Neural progenitor cell (in vitro differentiated cells): ENCODE data around the gene COX4I2. TPM values are rescaled to one million over a fixed set of nuclear protein-coding genes. Genes with fewer than 3 reads are reported as not detected.
"Not testable (repeated sequence)": the region's sequence is repeated elsewhere in the genome, so short reads cannot be mapped to it uniquely, and the experiment has no call there.

ENCODE experiments used
- DNase-seq: peaks from one replicate; pipeline ENCODE4 v3.0.0-alpha.2; 2016; ENCODE audit warnings: low spot score
- H2AFZ ChIP-seq: fragments of 200-600 bp; sonication (generic); replicated peaks from 2 replicates; pipeline ENCODE4 v1.6.1; 2016; ENCODE audit warnings: antibody characterized with exemption
- H3F3A ChIP-seq: fragments of 200-600 bp; sonication (generic); 2 replicates; pipeline ENCODE4 v1.6.1; 2016; ENCODE audit warnings: antibody characterized with exemption, low read depth
- H3K27ac ChIP-seq: fragments of 200-600 bp; sonication (generic); 2 replicates; pipeline ENCODE4 v1.5.1; 2016; ENCODE audit warnings: mild to moderate bottlenecking
- H3K27me3 ChIP-seq: fragments of 200-600 bp; sonication (generic); 2 replicates; pipeline ENCODE4 v1.6.1; 2016; ENCODE audit warnings: mild to moderate bottlenecking, moderate library complexity
- H3K36me3 ChIP-seq: fragments of 200-600 bp; sonication (generic); 2 replicates; pipeline ENCODE4 v1.5.1; 2016
- H3K4me1 ChIP-seq: fragments of 200-600 bp; sonication (generic); 2 replicates; pipeline ENCODE4 v1.6.1; 2016; ENCODE audit warnings: mixed run types
- H3K4me2 ChIP-seq: fragments of 200-600 bp; sonication (generic); 2 replicates; pipeline ENCODE4 v1.6.1; 2016
- H3K4me3 ChIP-seq: fragments of 200-600 bp; sonication (generic); 2 replicates; pipeline ENCODE4 v1.5.1; 2016
- H3K79me2 ChIP-seq: fragments of 200-600 bp; sonication (generic); 2 replicates; pipeline ENCODE4 v1.6.1; 2016; ENCODE audit warnings: low read depth
- H3K9ac ChIP-seq: fragments of 200-600 bp; sonication (generic); 2 replicates; pipeline ENCODE4 v1.6.1; 2016
- H3K9me3 ChIP-seq: fragments of 200-600 bp; sonication (generic); 2 replicates; pipeline ENCODE4 v1.5.1; 2016; ENCODE audit warnings: low read depth
- H4K20me1 ChIP-seq: fragments of 200-600 bp; sonication (generic); 2 replicates; pipeline ENCODE4 v1.6.1; 2016; ENCODE audit warnings: low read depth
- H3K27ac Mint-ChIP-seq: 3 replicates; pipeline ENCODE4 v1.8.0; 2021; ENCODE audit warnings: mixed read lengths
- H3K27me3 Mint-ChIP-seq: 2 replicates; pipeline ENCODE4 v1.8.0; 2022; ENCODE audit warnings: low read depth, mild to moderate bottlenecking, inconsistent platforms, moderate library complexity, mixed read lengths; ENCODE audit not compliant: insufficient read depth
- H3K36me3 Mint-ChIP-seq: 3 replicates; pipeline ENCODE4 v1.8.0; 2021; ENCODE audit warnings: mixed read lengths
- H3K4me1 Mint-ChIP-seq: 3 replicates; pipeline ENCODE4 v1.8.0; 2021; ENCODE audit warnings: mixed read lengths
- H3K4me3 Mint-ChIP-seq: 3 replicates; pipeline ENCODE4 v1.8.0; 2021; ENCODE audit warnings: mild to moderate bottlenecking, moderate library complexity, mixed read lengths
- H3K9me3 Mint-ChIP-seq: 3 replicates; pipeline ENCODE4 v1.8.0; 2020; ENCODE audit warnings: mixed read lengths
- EZH2 ChIP-seq: fragments of 200-600 bp; sonication (generic); IDR thresholded peaks from 2 replicates; pipeline ENCODE4 v1.6.1; 2017; ENCODE audit warnings: antibody characterized with exemption, mild to moderate bottlenecking, moderate library complexity
- EZH2phosphoT487 ChIP-seq: fragments of 200-600 bp; sonication (generic); IDR thresholded peaks from 2 replicates; pipeline ENCODE4 v1.6.1; 2017; ENCODE audit warnings: antibody characterized with exemption
- total RNA-seq: library from RNA; depleted of rRNA; stranded (reverse); fragments of >200 nt; gene quantifications from 2 replicates; pipeline ENCODE4 v1.2.3, GENCODE V29; 2015; ENCODE audit warnings: low replicate concordance
- TF ChIP-seq, protein P1 (sequence below): fragments of 200-600 bp; sonication (generic); IDR thresholded peaks from 2 replicates; pipeline ENCODE4 v1.5.1; 2017; ENCODE audit warnings: antibody characterized with exemption, mild to moderate bottlenecking

COX4I2 gene
- total RNA-seq, 1 donor from 2014 or later = not detected

DNA sequence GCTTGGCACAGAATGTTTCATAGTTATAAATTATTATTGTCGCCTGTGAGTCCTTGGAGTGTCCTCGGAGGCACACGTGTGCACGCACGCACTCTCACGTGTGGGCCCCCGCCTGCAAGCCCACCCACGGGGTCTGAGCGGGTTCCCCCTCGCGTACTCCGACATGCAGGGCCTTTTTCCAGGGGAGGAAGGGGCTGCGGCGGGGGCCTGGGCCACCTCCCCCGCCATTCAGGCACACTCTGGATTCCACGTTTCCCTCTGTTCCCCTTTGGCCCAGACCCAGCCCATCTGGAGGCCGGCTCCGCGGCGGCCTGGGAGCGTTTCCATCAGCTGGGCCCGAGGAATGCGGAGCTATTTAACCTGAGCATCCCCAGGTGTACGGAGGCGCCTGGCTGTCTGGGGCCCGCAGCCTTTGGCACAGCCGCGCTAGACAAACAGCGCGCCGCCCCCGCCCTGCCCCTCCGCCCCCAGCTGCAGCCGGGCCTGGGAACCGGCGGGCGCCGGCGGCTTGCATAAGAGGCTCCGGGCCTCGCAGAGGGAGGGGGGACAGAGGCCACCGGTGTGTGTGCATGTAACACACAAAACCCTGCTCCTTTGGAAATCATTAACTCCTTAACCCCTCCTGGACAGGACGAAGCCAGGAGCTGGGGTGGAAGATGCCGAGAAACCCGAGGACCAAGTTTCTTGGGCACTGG lies 29.3 kb upstream of the COX4I2 start:
- Histone ChIP-seq H3K4me1 (peaks cover 29% of the 10 kb centered on the region), H3K9ac (no peak overlapping the region), H4K20me1 (peaks cover 19% of the 10 kb centered on the region), H3F3A (peaks cover 61% of the 10 kb centered on the region), H3K36me3 (no peaks in the 10 kb centered on the region), H3K27ac (peak overlapping the region; percentile 59), H2AFZ (no peak overlapping the region), H3K79me2 (peaks cover 23% of the 10 kb centered on the region), H3K4me3 (peak overlapping the region; percentile 16), H3K27me3 (peaks cover 22% of the 10 kb centered on the region), H3K4me2 (peak overlapping the region; percentile 86), H3K9me3 (no peaks in the 10 kb centered on the region)
- H3K27me3 Mint-ChIP-seq = peaks cover 15% of the 10 kb centered on the region
- TF ChIP-seq EZH2 (no peak), EZH2phosphoT487 (peak; percentile 37)
- H3K9me3 Mint-ChIP-seq = no peaks in the 10 kb centered on the region
- peak overlapping the region; percentile 99 for H3K4me3 Mint-ChIP-seq
- H3K36me3 Mint-ChIP-seq = peaks cover 15% of the 10 kb centered on the region
- peak overlapping the region; percentile 87 for H3K27ac Mint-ChIP-seq
- peaks cover 46% of the 10 kb centered on the region for H3K4me1 Mint-ChIP-seq
- peak; percentile 93 for DNase-seq

DNA sequence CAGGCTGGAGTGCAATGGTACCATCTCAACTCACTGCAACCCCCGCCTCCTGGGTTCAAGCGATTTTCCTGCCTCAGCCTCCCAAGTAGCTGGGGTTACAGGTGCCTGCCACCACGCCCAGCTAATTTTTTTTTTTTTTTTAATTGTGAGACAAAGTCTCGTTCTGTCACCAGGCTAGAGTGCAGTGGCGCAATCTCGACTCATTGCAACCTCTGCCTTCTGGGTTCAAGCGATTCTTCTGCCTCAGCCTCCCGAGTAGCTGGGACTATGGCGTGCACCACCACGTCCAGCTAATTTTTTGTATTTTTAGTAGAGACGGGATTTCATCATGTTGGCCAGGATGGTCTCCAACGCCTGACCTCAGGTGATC lies 25.5 kb upstream of the COX4I2 start:
- not testable (repeated sequence) for H3K36me3 ChIP-seq, H3K9me3 ChIP-seq, H4K20me1 ChIP-seq, H3K36me3 Mint-ChIP-seq, H3K27me3 Mint-ChIP-seq, H3K27ac Mint-ChIP-seq, H3K9me3 Mint-ChIP-seq, DNase-seq, H3K9ac ChIP-seq, H3K79me2 ChIP-seq, H3K27me3 ChIP-seq, H3K4me2 ChIP-seq, H3K4me3 ChIP-seq, H3K27ac ChIP-seq, H2AFZ ChIP-seq
- Mint-ChIP-seq H3K4me3 (peak overlapping the region; percentile 67), H3K4me1 (peaks cover 29% of the 10 kb centered on the region)
- peaks cover 30% of the 10 kb centered on the region for H3F3A ChIP-seq
- H3K4me1 ChIP-seq = peaks cover 18% of the 10 kb centered on the region

DNA sequence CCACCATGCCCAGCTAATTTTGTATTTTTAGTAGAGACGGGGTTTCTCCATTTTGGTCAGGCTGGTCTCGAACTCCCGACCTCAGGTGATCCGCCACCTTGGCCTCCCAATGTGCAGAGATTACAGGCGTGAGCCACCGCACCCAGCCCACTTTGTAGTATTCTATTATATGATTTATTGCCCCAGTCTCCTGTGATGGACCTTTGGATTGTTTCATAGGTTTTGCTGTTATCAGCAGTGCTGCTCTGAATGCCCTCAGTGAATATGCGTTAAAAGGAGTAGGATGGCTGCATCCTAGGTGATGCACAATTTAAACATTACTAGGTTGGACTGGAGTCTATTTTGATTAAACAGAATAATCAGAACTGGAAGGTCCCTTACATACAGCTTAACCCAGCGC lies 22.3 kb upstream of the COX4I2 start:
- TF ChIP-seq EZH2 = no peak
- TF ChIP-seq, protein P1, sequence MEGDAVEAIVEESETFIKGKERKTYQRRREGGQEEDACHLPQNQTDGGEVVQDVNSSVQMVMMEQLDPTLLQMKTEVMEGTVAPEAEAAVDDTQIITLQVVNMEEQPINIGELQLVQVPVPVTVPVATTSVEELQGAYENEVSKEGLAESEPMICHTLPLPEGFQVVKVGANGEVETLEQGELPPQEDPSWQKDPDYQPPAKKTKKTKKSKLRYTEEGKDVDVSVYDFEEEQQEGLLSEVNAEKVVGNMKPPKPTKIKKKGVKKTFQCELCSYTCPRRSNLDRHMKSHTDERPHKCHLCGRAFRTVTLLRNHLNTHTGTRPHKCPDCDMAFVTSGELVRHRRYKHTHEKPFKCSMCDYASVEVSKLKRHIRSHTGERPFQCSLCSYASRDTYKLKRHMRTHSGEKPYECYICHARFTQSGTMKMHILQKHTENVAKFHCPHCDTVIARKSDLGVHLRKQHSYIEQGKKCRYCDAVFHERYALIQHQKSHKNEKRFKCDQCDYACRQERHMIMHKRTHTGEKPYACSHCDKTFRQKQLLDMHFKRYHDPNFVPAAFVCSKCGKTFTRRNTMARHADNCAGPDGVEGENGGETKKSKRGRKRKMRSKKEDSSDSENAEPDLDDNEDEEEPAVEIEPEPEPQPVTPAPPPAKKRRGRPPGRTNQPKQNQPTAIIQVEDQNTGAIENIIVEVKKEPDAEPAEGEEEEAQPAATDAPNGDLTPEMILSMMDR = no peak
- no peak for TF ChIP-seq EZH2phosphoT487
- peaks cover 9% of the 10 kb centered on the region for H3F3A ChIP-seq
- no peak overlapping the region for H3K9ac ChIP-seq
- H3K4me3 ChIP-seq = no peak overlapping the region
- no peaks in the 10 kb centered on the region for H3K4me1 ChIP-seq
- H4K20me1 ChIP-seq = no peaks in the 10 kb centered on the region
- peaks cover 14% of the 10 kb centered on the region for H3K4me1 Mint-ChIP-seq
- H3K27me3 Mint-ChIP-seq = peaks cover 6% of the 10 kb centered on the region
- no peaks in the 10 kb centered on the region for H3K36me3 ChIP-seq
- H3K27ac ChIP-seq = no peak overlapping the region
- no peak for DNase-seq
- H3K4me2 ChIP-seq = no peak overlapping the region
- no peak overlapping the region for H2AFZ ChIP-seq
- H3K4me3 Mint-ChIP-seq = no peak overlapping the region
- no peaks in the 10 kb centered on the region for H3K79me2 ChIP-seq
- no peaks in the 10 kb centered on the region for H3K27me3 ChIP-seq
- no peak overlapping the region for H3K27ac Mint-ChIP-seq
- no peaks in the 10 kb centered on the region for H3K9me3 ChIP-seq
- no peaks in the 10 kb centered on the region for H3K36me3 Mint-ChIP-seq
- no peaks in the 10 kb centered on the region for H3K9me3 Mint-ChIP-seq

DNA sequence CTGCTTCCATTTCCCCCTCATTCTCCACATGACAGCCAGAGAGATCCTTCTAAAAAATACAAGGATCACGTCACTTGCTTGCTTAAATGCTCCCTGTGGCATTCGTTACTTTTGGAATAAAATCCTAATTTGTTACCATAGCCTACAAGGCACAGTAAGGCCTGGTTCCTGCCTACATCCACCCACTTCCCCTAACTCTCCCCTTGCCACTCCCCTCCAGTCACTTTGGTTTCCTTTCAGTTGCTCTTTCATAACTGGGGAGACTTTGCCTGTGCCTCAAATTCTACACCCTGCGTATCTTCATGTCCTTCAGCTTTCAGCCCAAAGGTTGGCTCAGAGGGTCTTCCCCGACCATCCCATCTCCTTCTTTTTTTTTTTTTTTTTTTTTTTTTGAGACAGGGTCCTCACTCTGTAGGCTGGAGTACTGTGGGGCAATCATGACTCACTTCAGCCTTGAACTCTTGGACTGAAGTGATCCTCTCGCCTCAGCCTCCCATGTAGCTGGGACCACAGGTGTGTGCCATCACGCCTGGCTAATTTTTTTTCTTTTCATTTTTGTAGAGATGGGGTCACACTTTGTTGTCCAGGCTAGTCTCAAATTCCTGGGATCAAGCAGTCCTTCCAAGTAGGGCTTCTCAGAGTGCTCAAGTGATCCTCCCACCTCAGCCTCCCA lies 20.1 kb upstream of the COX4I2 start:
- Histone ChIP-seq H3K4me3 (no peak overlapping the region), H3K27ac (no peak overlapping the region), H3K9me3 (no peaks in the 10 kb centered on the region), H2AFZ (no peak overlapping the region), H3F3A (peaks cover 6% of the 10 kb centered on the region), H3K79me2 (no peaks in the 10 kb centered on the region), H3K4me1 (no peaks in the 10 kb centered on the region), H4K20me1 (no peaks in the 10 kb centered on the region), H3K9ac (no peak overlapping the region), H3K4me2 (no peak overlapping the region), H3K27me3 (no peaks in the 10 kb centered on the region), H3K36me3 (no peaks in the 10 kb centered on the region)
- H3K36me3 Mint-ChIP-seq = no peaks in the 10 kb centered on the region
- TF ChIP-seq, protein P1 = no peak
- H3K27ac Mint-ChIP-seq = no peak overlapping the region
- no peaks in the 10 kb centered on the region for H3K9me3 Mint-ChIP-seq
- DNase-seq = no peak
- no peak overlapping the region for H3K4me3 Mint-ChIP-seq
- peaks cover 7% of the 10 kb centered on the region for H3K4me1 Mint-ChIP-seq
- peaks cover 6% of the 10 kb centered on the region for H3K27me3 Mint-ChIP-seq
